ENCODE data around the gene EPC2.
"Not testable (repeated sequence)": the region's sequence is repeated elsewhere in the genome, so short reads cannot be mapped to it uniquely, and the experiment has no call there.

EPC2 gene

DNA sequence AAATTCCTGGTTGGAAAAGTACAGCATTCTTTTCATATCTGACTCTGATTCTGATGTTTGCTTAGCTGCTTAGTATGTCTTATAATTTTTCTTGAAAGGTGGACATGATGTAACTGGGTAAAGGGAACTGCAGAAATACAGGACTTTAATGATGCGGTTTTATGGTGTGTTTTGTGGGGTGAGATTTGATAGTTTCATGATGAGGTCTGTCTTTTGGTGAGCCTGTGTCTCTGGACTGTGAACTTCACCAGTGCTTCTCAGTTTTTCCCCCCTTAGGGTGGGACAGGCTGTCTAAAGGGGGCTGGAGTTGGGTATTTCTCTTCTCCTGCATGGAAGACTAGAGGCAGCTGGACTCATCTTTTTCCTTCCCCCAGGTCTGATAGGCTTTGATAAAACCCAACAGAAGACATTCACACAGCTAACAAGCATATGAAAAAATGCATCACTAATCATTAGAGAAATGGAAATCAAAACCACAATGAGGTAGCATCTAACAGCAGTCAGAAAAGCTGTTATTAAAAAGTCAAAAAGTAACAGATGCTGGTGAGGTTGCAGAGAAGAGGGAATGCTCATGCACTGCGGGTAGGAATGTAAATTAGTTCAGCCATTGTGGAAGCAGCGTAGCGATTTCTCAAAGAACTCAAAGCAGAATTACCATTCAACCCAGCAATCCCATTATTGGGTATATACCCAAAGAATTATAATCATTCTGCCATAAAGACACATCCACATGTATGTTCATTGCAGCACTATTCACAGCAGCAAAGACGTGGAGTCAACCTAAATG is 77.6 kb downstream of the EPC2 start:
- DNase-seq (ENCODE audit: low read depth), result no peak

DNA sequence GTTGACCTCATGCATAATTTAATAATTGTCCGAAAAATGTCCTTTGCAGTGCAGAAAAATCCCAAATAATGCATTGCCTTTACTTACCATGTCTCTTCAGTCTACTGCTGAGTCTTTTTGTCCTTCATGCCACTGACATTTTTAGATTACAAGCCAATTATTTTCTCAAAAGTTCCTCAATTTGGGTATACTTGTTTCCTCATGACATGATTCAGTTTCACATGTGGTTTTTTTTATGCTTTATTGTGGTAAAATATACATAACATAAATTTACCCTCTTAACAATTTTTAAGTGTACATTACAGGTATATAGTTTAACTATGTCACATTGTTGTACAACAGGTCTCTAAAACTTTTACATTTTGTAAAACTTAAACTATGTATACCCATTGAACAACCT is 81.0 kb downstream of the EPC2 start:
- no peak for DNase-seq (ENCODE audit: low read depth)

DNA sequence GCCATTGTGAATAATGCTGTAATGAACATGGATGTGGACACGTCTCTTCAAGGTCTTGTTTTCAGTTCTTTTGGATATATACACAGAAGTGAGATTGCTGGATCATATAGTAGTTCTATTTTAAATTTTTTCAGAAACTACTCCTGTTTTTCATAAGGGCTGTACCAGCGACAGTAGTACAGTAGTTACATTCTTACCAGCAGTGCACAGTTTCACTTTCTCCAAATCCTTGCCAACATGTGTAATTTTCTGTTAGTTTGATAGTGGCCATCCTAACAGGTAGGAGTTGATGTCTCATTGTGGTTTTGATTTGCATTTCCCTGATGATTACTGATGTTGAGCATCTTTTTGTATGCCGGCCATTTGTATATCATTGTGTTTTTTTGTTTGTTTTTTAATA is 81.7 kb downstream of the EPC2 start:
- DNase-seq (ENCODE audit: low read depth), result no peak

DNA sequence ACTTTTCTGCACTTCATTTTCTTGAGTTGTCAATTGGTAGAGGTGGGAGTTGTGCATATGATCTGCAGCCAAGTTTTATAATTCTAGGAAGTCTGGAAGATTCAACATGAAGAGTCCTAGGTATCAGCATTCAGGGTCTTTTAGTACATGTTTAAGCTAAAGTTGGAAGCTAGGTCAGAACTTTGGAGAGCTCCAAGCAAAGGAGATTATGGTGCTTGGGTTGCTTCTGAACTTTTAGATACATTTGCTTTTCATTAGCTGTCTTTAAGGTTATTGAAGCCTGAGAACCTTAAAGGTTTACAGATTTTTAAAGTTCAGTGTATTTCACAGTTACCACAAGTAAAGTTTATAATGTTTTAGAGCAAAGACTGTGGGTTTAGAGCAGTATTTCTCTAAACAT is 85.5 kb downstream of the EPC2 start:
- no peak for DNase-seq (ENCODE audit: low read depth)

DNA sequence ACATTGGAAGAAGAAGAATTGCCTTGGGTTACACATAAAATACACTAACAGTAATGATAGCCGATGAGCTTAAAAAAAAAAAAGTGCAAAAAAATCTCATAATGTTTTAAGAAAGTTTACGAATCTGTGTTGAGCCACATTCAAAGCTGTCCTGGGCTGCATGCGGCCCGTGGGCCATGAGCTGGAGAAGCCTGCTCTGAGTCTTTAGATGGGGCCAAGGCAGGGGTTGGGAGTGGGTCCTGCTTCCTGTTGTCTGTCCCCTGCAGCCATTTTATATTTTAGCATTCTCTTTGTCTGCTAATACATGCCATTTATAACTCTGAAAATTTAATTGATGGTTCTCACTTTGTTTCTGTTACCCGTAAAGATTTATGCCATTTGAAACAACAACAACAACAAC is 93.2 kb downstream of the EPC2 start:
- no peak for DNase-seq (ENCODE audit: low read depth)

DNA sequence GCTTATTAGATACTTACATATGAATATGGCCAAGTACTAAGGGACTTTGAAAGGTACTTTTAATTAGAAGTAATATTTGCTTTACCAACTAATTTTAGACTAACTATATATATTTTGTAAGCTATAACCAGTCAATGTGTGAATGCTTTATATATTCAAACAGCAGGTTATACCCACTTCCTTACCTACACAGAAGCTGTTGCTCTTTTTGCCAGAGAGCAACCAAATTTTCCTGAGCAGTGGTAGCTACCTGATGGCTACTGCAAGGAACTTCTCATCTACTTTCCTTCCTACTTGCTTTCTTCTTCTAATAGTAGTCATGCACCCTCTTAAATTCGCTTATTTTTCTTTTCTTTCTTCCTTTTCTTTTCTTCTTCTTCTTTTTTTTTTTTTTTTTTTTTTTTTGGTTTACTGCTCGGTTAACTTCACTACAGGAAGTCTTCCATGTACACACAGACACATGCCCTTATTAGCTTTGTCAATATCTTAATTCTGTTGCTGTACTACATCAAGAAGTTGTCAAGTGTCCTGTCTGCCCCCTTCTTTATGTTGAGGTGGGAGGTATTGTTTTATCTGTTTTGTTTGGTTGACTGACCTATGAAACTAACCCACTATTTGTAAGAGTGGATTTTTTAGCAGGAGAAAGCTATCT is 95.0 kb downstream of the EPC2 start:
- no peak for DNase-seq (ENCODE audit: low read depth)

DNA sequence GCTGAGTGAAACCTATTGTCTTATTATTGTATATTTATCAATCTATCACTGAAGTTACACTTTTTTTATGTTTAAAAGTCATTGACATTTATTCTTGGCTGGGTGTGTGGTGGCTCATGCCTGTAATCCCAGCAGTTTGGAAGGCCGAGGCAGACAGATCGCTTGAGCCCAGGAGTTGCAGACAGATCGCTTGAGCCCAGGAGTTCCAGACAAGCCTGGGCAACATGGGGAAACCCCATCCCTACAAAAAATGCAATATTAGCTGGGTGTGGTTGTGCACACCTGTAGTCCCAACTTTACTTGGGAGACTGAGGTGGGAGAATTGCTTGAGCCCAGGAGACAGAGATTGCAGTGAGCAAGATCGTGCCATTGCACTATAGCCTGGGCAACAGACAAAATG is 97.8 kb downstream of the EPC2 start:
- no peak for DNase-seq (ENCODE audit: low read depth)

DNA sequence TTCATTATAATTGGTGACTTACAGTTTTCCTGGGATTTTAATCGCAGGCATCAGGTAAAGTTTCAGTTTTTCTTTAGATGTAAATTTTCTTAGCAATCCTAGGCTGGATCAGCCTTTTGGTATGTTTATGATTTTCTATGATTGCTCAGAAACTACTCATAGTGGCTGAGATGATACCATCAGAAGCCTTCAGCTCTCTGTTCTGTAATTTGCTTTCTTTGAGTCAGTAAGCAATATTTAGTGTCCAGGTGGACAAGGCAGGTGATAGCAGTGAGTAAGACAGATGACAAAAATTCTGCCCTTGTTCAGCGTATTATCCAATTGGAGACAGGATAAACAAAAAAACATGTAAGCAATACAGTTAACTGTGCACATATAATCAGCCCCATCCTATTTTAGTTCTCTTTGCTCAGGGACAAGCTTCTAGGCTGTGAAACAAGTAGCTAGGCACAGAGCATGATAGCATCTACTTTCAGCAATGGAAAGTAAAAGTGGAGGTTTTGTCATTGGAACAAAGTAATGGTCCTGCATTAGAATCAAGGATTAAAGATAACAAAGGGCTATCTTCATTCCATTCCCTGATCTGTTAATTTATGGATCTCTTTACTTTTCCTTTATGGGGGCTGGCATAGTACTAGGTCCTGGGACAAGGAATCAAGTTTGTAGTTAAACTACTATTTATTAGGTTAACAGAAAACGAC is 100.8 kb downstream of the EPC2 start:
- no peak for DNase-seq (ENCODE audit: low read depth)

DNA sequence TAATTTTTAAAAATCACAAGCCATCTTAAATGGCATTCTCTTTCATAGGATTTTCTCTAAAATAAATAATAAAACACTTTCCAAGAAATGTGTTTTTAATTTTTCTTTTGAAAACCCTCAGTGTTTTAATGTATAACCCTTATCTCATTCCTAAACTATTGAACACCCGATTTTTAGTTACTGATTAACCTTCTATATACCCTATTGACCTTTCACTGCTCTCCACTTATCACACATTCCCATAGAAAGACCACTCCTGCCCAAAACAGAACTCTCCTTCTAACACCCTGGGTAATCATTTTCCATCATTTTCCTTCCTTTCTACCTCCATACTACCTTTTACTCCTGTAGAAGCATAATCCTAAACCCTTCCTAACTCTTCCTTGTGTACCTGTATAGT is 102.4 kb downstream of the EPC2 start:
- DNase-seq (ENCODE audit: low read depth), result no peak

DNA sequence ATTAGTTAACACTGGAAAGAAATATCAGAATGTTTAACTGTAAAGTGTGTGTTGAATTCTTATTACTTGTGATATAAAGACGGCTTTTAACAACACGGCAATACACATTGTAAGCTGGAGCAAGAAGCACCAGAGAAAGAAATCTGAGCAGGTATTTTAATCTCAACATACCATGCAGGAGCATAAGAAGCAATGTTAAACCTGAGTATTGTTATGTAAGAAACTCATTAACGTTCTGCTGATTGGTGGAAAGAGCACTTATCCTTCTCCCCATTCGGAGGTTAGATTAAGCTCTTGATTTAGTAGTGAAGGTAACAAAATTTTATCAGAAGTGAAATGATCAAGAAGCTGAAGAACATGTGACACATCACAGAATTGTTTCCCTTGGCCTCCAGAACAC is 107.4 kb downstream of the EPC2 start:
- DNase-seq (ENCODE audit: low read depth), result no peak

DNA sequence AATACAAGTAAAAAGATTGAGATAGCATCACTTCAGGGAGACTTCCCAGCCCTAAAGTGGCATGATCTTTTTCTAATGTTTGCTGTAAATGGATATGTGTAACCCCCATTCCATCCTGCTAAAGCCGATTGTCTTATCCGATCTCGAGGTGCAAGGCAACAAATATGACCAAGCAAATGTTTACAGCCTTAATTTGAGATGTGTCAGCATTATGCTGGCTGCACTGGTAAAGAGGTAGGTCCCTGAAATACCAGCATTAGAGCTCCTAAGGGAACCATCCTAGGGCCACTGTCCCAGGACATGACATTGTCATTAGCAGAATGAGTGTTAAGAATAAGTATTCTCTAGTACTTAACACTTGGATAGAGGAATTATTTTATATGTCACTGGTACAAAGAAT is 108.4 kb downstream of the EPC2 start:
- DNase-seq (ENCODE audit: low read depth), result no peak

DNA sequence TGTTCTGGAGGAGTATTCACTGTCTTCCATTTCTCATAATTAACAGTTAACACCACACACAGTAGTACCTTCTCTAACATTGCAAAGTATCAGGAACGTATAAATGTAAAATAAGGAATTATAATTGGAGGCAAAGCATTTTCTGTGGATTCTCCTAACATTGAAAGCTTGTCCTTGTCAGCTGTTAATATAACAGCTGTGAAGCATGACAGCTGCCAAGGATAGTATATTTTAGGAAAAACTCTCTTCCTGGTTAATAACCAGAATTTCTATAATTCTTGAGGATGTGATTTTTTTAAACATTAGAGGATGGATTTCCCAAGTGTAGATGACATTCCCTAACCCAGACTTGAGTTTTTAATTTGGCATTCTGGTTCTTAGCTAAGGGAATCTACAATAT is 110.3 kb downstream of the EPC2 start:
- DNase-seq (ENCODE audit: low read depth), result no peak

DNA sequence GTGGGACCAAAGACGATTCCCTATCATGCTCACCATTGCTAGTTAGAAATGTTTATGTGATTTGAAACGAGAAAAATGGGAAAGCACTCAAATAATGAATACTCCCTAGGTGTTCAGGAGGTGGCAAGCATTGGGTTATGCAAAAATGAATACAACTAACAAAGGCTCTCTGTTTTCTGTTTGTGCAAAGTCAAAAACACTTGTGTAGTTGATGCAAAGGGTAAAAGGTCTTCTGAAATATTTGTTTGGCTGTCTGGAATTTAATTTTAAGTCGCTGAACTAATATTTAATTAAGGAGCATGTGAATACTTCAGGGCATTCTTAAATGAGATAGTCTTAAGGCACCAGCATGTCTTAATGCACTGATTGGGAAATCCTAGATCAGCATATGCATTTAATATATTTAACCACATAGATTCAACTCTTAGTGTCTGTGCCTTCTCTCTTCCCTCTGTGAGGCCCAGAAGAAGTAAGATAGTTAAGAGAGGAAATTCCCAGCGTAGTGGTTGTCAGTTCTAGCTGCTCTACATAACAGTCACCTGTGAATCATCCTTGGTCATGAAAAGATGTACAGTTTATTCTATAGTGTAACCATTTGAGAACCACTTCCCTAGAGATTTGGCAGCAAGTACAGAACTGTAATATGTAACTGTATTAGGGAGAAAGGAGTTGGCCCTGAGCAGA is 111.9 kb downstream of the EPC2 start:
- DNase-seq (ENCODE audit: low read depth), result no peak

DNA sequence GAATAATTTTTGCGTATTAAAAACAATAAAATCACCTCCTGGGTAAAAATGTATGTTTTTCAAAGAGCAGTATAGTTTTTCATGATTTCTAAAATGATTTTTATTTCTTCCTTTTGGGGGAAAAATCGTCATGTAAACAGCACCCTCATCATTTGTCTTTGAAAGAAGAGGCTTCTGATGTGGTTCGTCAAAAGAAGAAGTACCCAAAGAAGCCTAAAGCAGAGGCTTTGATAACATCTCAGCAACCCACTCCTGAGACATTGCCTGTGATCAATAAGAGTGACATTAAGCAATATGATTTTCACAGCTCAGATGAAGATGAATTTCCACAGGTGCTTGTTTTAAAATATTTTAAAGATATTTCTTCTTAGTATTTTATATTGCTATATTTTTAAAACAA is 120.3 kb downstream of the EPC2 start:
- DNase-seq (ENCODE audit: low read depth), result no peak

DNA sequence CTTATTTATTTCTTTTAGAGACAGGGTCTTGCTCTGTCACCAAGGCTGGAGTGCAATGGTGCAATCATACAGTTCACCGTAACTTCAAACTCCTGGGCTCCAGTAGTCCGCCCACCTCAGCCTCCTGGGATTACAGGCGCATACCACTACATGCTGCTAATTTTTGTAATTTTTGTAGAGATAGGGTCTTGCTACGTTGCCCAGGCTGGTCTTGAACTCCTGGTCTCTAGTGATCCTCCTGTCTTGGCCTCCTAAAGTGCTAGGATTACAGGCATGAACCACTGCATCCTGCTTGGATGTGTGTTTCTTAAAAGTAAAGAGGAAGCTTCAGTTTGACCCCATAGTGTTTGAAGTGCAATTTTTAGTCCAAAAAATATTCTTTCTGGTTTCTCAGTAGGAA is 125.5 kb downstream of the EPC2 start:
- DNase-seq (ENCODE audit: low read depth), result no peak

DNA sequence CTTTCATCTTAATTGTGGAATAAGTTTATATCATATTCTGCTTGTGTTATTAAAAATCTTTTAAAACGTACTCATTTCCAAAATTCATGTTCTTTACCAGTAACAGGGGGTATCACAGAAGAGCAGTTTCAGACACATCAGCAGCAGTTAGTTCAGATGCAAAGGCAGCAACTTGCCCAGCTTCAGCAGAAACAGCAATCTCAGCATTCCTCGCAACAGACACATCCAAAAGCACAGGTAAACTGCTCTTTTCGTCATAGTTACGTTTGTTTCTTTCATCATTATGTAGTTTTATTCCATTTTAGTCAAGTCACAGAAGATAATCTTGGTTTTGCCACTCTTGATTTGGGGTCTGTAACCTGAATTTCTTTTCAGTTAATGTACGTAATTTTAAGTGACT is 137.0 kb downstream of the EPC2 start:
- DNase-seq (ENCODE audit: low read depth), result no peak

DNA sequence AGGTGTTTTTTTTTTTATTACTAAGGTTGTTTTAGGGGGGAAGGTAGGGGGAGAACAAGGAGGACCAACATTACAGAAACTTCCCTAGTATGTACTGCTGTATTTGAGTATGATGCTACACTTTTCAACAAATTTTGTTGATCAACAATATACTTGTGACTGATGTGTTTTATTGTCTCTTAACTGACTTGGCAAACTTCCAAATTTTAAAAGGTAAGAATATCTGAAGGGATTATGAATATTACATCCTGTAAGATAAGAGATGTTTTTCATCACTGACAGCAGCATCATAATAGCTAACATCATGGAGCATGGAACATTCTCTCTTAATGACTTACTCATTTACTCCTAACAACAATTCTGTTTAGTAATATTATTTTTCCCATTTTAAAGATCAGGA is 144.5 kb downstream of the EPC2 start:
- DNase-seq (ENCODE audit: low read depth), result no peak

DNA sequence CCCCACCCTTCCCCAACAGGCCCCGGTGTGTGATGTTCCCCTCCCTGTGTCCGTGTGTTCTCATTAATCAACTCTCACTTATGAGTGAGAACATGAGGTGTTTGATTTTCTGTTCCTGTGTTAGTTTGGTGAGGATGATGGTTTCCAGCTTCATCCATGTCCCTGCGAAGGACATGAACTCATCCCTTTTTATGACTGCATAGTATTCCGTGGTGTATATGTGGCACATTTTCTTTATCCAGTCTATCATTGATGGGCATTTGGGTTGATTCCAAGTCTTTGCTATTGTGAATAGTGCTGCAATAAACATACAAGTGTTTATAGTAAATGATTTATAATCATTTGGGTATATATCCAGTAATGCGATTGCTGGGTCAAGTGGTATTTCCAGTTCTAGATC is 145.6 kb downstream of the EPC2 start:
- not testable (repeated sequence) for DNase-seq (ENCODE audit: low read depth)

DNA sequence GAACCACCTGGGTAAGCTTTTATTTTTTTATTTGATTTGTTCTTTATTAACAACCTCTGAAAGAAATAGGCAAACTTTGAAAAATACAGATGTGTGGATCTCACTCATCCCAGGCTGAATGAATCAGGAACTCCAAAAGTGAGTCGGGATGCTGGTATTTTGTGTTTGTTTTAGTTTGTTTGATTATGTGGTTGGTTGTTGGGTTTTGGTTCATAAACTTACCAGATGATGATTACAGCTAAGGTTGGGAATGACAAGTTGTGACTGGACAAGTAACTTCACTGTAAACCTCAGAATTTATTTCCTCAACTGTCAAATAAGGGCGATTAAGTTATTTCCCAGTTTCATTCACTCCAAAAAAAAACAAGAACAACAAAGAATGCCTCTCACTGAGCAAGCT is 150.0 kb downstream of the EPC2 start:
- DNase-seq (ENCODE audit: low read depth), result no peak

DNA sequence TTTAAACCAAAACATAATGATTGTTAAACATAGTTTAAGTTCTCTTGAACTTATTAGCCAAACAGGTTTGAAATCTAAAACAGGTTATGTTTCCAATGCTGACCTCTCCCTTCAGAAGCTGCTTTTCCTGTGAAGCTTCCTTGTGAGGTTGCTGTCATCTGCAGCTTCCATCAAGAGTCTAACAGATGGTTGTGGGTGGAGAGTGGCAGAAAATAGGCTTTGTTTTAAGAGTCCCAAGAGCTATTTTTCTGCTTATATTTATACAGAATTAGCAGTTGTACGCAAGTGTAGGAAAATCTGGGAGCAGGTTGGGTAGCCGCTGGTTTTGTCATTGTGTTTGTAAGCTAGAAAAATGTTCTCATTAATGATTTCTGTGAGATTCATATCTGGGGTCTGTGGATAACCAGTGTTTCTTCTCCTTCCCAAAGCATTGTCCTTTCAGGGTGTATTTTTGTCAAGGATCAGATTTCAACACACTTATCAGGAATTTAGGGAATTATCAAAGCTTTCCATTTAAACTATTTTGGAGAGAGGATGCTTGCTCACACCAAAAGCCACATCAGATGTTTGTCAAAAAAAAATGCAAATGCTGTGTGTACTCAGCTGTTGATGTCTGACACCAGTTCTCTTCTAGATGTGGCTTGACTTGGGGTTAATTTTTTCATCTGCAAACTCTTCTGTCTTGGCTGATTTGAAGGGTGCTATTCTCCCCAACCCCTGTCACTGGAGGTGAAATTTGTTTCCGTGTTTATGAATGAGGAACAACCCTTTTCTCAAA is 152.4 kb downstream of the EPC2 start:
- no peak for DNase-seq (ENCODE audit: low read depth)

DNA sequence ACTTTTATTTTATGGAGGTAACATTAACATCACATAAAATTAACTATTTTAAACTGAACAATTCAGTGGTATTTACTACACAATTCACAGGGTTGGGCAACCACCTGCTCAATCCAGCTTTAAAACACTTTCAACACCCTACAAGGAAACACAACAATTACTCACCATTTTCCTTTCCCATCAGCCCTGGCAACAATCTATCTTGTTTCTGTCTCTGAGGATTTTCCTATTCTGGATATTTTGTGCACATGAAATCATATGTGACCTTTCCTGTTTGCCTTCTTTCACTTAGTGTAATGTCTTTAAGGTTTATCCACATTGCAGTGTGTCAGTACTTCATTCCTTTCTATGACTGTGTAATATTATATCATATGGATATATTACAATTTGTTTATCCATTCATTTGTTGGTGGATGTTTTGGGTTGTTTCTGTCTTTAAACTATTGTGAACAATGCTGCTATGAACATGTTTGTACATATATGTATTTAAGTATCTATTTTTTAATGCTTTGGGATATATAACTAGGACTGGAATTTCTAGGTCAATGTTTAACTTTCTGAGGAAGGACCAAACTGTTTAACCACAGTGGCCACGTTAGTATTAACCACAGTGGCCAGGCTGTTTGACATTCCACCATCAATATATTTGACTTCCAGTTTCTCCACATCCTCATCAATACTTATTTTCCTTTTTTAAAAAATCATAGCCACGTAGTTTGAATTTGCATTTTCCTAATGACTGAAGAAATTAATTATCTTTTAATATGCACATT is 158.1 kb downstream of the EPC2 start:
- DNase-seq (ENCODE audit: low read depth), result no peak

All from activated T-cell treated with anti-CD3 and anti-CD28 coated beads for 24 hours (primary cell).